ENCODE measurements around the gene HOXB2.

The HOXB2 gene

GRCh38 chr17:48551596-48552465 is 6.9 kb upstream of the HOXB2 start:
- no peak for DNase-seq

GRCh38 chr17:48551214-48551555 is 6.3 kb upstream of the HOXB2 start:
- no peak for DNase-seq

GRCh38 chr17:48550502-48551213 is 5.7 kb upstream of the HOXB2 start:
- no peak for DNase-seq

GRCh38 chr17:48549914-48550501 is 5.1 kb upstream of the HOXB2 start:
- no peak for DNase-seq

- DNase-seq: no peak
Measured at GRCh38 chr17:48549281-48549630, 4.3 kb upstream of the HOXB2 start.

- no peak for DNase-seq
Measured at GRCh38 chr17:48548523-48549280, 3.8 kb upstream of the HOXB2 start.

GRCh38 chr17:48547808-48548522 is 3.1 kb upstream of the HOXB2 start:
- no peak for DNase-seq

- DNase-seq: no peak
Measured at GRCh38 chr17:48546924-48547807, 2.3 kb upstream of the HOXB2 start.

GRCh38 chr17:48546137-48546923 is 1.4 kb upstream of the HOXB2 start:
- no peak for DNase-seq

- no peak for DNase-seq
Measured at GRCh38 chr17:48545539-48545938, 630 bp upstream of the HOXB2 start.

GRCh38 chr17:48544349-48545021 is 424 bp downstream of the HOXB2 start:
- no peak for DNase-seq

- DNase-seq: no peak
Measured at GRCh38 chr17:48543854-48544348, 1.0 kb downstream of the HOXB2 start.

GRCh38 chr17:48543107-48543853 is 1.6 kb downstream of the HOXB2 start:
- peak in 1 of 2 experiments; percentile 45 for DNase-seq

- DNase-seq: no peak
Measured at GRCh38 chr17:48542698-48543106, 2.2 kb downstream of the HOXB2 start.

GRCh38 chr17:48542114-48542656 is 2.7 kb downstream of the HOXB2 start:
- DNase-seq: no peak

GRCh38 chr17:48541577-48542113 is 3.3 kb downstream of the HOXB2 start:
- DNase-seq: no peak

- DNase-seq: no peak
Measured at GRCh38 chr17:48541036-48541576, 3.8 kb downstream of the HOXB2 start.

- DNase-seq: no peak
Measured at GRCh38 chr17:48540213-48540612, 4.7 kb downstream of the HOXB2 start.
